ENCODE data around the gene GPR162. TPM values are rescaled to one million over a fixed set of nuclear protein-coding genes. Genes with fewer than 3 reads are reported as not detected.

Gene GPR162
- polyA plus RNA-seq = not detected

GRCh38 chr12:6821591-6822425 lies at the start of gene GPR162:
Gene GPR162 (plus strand): TSS chr12:6821821. CDS start chr12:6823899, 2,078 bp downstream.
- Mint-ChIP-seq H3K4me1 (peaks cover 0 to 5% of the 10 kb centered on the region in 2 donors), H3K9me3 (no peaks in the 10 kb centered on the region), H3K36me3 (no peaks in the 10 kb centered on the region), H3K4me3 (peak within 1 kb of the TSS in 3 of 5 donors; percentile 33 to 59 (median 41)), H3K27me3 (ENCODE audit: low read depth in 3 of 3) (peaks cover 19 to 31% (median 29%) of the 10 kb centered on the region in 3 donors), H3K27ac (no peak within 1 kb of the TSS)
- DNase-seq = no peak

GRCh38 chr12:6772331-6772695 lies 49.3 kb upstream of the GPR162 start, which contains the start of gene LAG3:
Gene LAG3 (plus strand): TSS chr12:6772520. CDS start chr12:6772853, 333 bp downstream.
- Mint-ChIP-seq H3K27me3 (ENCODE audit: low read depth in 3 of 3) (peaks cover 8 to 15% (median 9%) of the 10 kb centered on the region in 3 donors), H3K27ac (peak within 1 kb of the TSS in 3 of 6 donors; percentile 75 to 84 (median 80))
- DNase-seq = no peak

GRCh38 chr12:6772726-6773589 lies 48.7 kb upstream of the GPR162 start:
- no peak for DNase-seq
- Mint-ChIP-seq H3K36me3 (no peaks in the 10 kb centered on the region), H3K27me3 (ENCODE audit: low read depth in 3 of 3) (peaks cover 6 to 17% (median 8%) of the 10 kb centered on the region in 3 donors), H3K4me3 (peak overlapping the region in 2 of 5 donors; percentile 26 to 73), H3K4me1 (peaks cover 0 to 6% of the 10 kb centered on the region in 2 donors), H3K27ac (peak overlapping the region in 2 of 6 donors; percentile 70 to 76), H3K9me3 (no peaks in the 10 kb centered on the region)

More at GRCh38 chr12:6772331-6772695, 49.3 kb upstream of the GPR162 start, which contains the start of gene LAG3:
- Mint-ChIP-seq H3K9me3 (no peaks in the 10 kb centered on the region), H3K36me3 (no peaks in the 10 kb centered on the region), H3K4me3 (peak within 1 kb of the TSS in 4 of 5 donors; percentile 22 to 73 (median 28)), H3K4me1 (peaks cover 6 to 10% of the 10 kb centered on the region in 2 donors)

GRCh38 chr12:6773590-6774351 lies 47.9 kb upstream of the GPR162 start:
- H3K27me3 Mint-ChIP-seq (ENCODE audit: low read depth in 3 of 3) = peaks cover 9 to 15% (median 13%) of the 10 kb centered on the region in 3 donors
- H3K27ac Mint-ChIP-seq = peak overlapping the region in 2 of 6 donors; percentile 93 to 96
- peaks cover 6 to 11% of the 10 kb centered on the region in 2 donors for H3K4me1 Mint-ChIP-seq

GRCh38 chr12:6774499-6775062 lies 47.0 kb upstream of the GPR162 start:
- H3K9me3 Mint-ChIP-seq = no peaks in the 10 kb centered on the region
- H3K36me3 Mint-ChIP-seq = no peaks in the 10 kb centered on the region
- H3K4me3 Mint-ChIP-seq = peak overlapping the region; percentile 40 to 90 (median 45)
- peaks cover 8 to 17% (median 12%) of the 10 kb centered on the region in 3 donors for H3K27me3 Mint-ChIP-seq (ENCODE audit: low read depth in 3 of 3)
- H3K4me1 Mint-ChIP-seq = peaks cover 11 to 14% of the 10 kb centered on the region in 2 donors
- peak overlapping the region in 5 of 6 donors; percentile 28 to 96 (median 78) for H3K27ac Mint-ChIP-seq
- peak in 1 of 3 donors; percentile 76 for DNase-seq

More at GRCh38 chr12:6773590-6774351, 47.9 kb upstream of the GPR162 start:
- peak overlapping the region in 1 of 5 donors; percentile 90 for H3K4me3 Mint-ChIP-seq
- H3K9me3 Mint-ChIP-seq = no peaks in the 10 kb centered on the region
- no peaks in the 10 kb centered on the region for H3K36me3 Mint-ChIP-seq
- no peak for DNase-seq

- DNase-seq = no peak
- Mint-ChIP-seq H3K4me3 (peak overlapping the region in 2 of 5 donors; percentile 40 to 90), H3K27me3 (ENCODE audit: low read depth in 3 of 3) (peaks cover 8 to 16% (median 12%) of the 10 kb centered on the region in 3 donors), H3K4me1 (peaks cover 11 to 14% of the 10 kb centered on the region in 2 donors), H3K27ac (peak overlapping the region in 4 of 6 donors; percentile 67 to 96 (median 86)), H3K9me3 (no peaks in the 10 kb centered on the region), H3K36me3 (no peaks in the 10 kb centered on the region)
Measured at GRCh38 chr12:6775185-6776174, 46.1 kb upstream of the GPR162 start.

- no peaks in the 10 kb centered on the region for H3K36me3 Mint-ChIP-seq
- H3K27me3 Mint-ChIP-seq (ENCODE audit: low read depth in 3 of 3) = peaks cover 7 to 14% (median 9%) of the 10 kb centered on the region in 3 donors
- H3K4me3 Mint-ChIP-seq = peak overlapping the region in 1 of 5 donors; percentile 4
- no peak for DNase-seq
- H3K9me3 Mint-ChIP-seq = no peaks in the 10 kb centered on the region
- no peak overlapping the region for H3K27ac Mint-ChIP-seq
- peaks cover 11 to 14% of the 10 kb centered on the region in 2 donors for H3K4me1 Mint-ChIP-seq
Measured at GRCh38 chr12:6777386-6777785, 44.2 kb upstream of the GPR162 start.

- Mint-ChIP-seq H3K27ac (peak overlapping the region in 2 of 6 donors; percentile 9 to 72), H3K4me1 (peaks cover 11 to 14% of the 10 kb centered on the region in 2 donors), H3K27me3 (ENCODE audit: low read depth in 3 of 3) (peaks cover 7 to 13% (median 9%) of the 10 kb centered on the region in 3 donors), H3K4me3 (peak overlapping the region; percentile 79 to 88 (median 81)), H3K9me3 (no peaks in the 10 kb centered on the region), H3K36me3 (no peaks in the 10 kb centered on the region)
- no peak for DNase-seq
Measured at GRCh38 chr12:6778217-6778573, 43.4 kb upstream of the GPR162 start.

GRCh38 chr12:6778574-6779550 lies 42.8 kb upstream of the GPR162 start:
- Mint-ChIP-seq H3K4me1 (peaks cover 11 to 14% of the 10 kb centered on the region in 2 donors), H3K27me3 (ENCODE audit: low read depth in 3 of 3) (peaks cover 7 to 11% (median 9%) of the 10 kb centered on the region in 3 donors), H3K27ac (peak overlapping the region in 5 of 6 donors; percentile 9 to 72 (median 65)), H3K4me3 (peak overlapping the region; percentile 79 to 88 (median 81)), H3K36me3 (no peaks in the 10 kb centered on the region), H3K9me3 (no peaks in the 10 kb centered on the region)
- DNase-seq = peak; percentile 82 to 87 (median 84)

- no peaks in the 10 kb centered on the region for H3K36me3 Mint-ChIP-seq
- H3K4me3 Mint-ChIP-seq = no peak overlapping the region
- H3K27ac Mint-ChIP-seq = no peak overlapping the region
- H3K4me1 Mint-ChIP-seq = peaks cover 10 to 11% of the 10 kb centered on the region in 2 donors
- H3K9me3 Mint-ChIP-seq = no peaks in the 10 kb centered on the region
- peaks cover 7 to 9% (median 8%) of the 10 kb centered on the region in 3 donors for H3K27me3 Mint-ChIP-seq (ENCODE audit: low read depth in 3 of 3)
- DNase-seq = no peak
Measured at GRCh38 chr12:6779708-6780432, 41.8 kb upstream of the GPR162 start.

Measured in immature natural killer cell (primary cell).